OCI-LY1 (cell line): Measurements from ENCODE around the gene RBM34.

Experiments
- H2AFZ ChIP-seq: fragments of 200-600 bp; sonication (generic), shearing (Covaris generic); 2 replicates; pipeline ENCODE4 v1.6.0; 2014; ENCODE audit warnings: antibody characterized with exemption, mild to moderate bottlenecking, low read length
- H3F3A ChIP-seq: fragments of 200-600 bp; sonication (generic), shearing (Covaris generic); 2 replicates; pipeline ENCODE4 v1.6.0; 2014; ENCODE audit warnings: mild to moderate bottlenecking, antibody characterized with exemption, low read length, moderate library complexity; ENCODE audit not compliant: insufficient read depth
- H3K27ac ChIP-seq: fragments of 200-600 bp; sonication (generic); 2 replicates; pipeline ENCODE4 v1.5.1; 2014; ENCODE audit warnings: low read length, mixed run types, mild to moderate bottlenecking, low read depth; ENCODE audit not compliant: poor library complexity, severe bottlenecking
- H3K27me3 ChIP-seq: fragments of 200-600 bp; sonication (generic); 2 replicates; pipeline ENCODE4 v1.6.0; 2014; ENCODE audit warnings: antibody characterized with exemption, mild to moderate bottlenecking, low read length, moderate library complexity; ENCODE audit not compliant: insufficient read depth
- H3K36me3 ChIP-seq: fragments of 200-600 bp; sonication (generic); 2 replicates; pipeline ENCODE4 v1.6.1; 2014; ENCODE audit warnings: mild to moderate bottlenecking, antibody characterized with exemption, low read length, moderate library complexity, mixed read lengths; ENCODE audit not compliant: insufficient read depth
- H3K4me1 ChIP-seq: fragments of 200-600 bp; sonication (generic); 2 replicates; pipeline ENCODE4 v1.5.1; 2014; ENCODE audit warnings: mild to moderate bottlenecking, low read length, moderate library complexity; ENCODE audit not compliant: insufficient read depth, severe bottlenecking
- H3K4me2 ChIP-seq: fragments of 200-600 bp; sonication (generic), shearing (Covaris generic); 2 replicates; pipeline ENCODE4 v1.6.1; 2014; ENCODE audit warnings: low read length
- H3K4me3 ChIP-seq: fragments of 200-600 bp; sonication (generic); 2 replicates; pipeline ENCODE4 v1.5.1; 2014; ENCODE audit warnings: low read length, low read depth, mild to moderate bottlenecking, mixed read lengths; ENCODE audit not compliant: poor library complexity, severe bottlenecking
- H3K79me2 ChIP-seq: fragments of 200-600 bp; shearing (Covaris generic); 2 replicates; pipeline ENCODE4 v1.6.1; 2016; ENCODE audit warnings: mixed run types, low read length, mixed read lengths; ENCODE audit not compliant: insufficient read depth
- H3K9ac ChIP-seq: fragments of 200-600 bp; sonication (generic), shearing (Covaris generic); 2 replicates; pipeline ENCODE4 v1.6.1; 2014; ENCODE audit warnings: mild to moderate bottlenecking, low read length, mixed read lengths
- H3K9me2 ChIP-seq: fragments of 200-600 bp; sonication (generic), shearing (Covaris generic); 2 replicates; pipeline ENCODE4 v1.6.1; 2014; ENCODE audit warnings: low read depth, mild to moderate bottlenecking, low read length, mixed read lengths
- H3K9me3 ChIP-seq: fragments of 200-600 bp; shearing (Covaris generic); 2 replicates; pipeline ENCODE4 v1.6.1; 2014; ENCODE audit warnings: low read length, mixed read lengths
- H4K20me1 ChIP-seq: fragments of 200-600 bp; sonication (generic), shearing (Covaris generic); 2 replicates; pipeline ENCODE4 v1.6.0; 2016; ENCODE audit warnings: mild to moderate bottlenecking, low read length; ENCODE audit not compliant: insufficient read depth
- EZH2 ChIP-seq: fragments of 200-600 bp; sonication (generic), shearing (Covaris generic); IDR thresholded peaks from 2 replicates; pipeline ENCODE4 v1.8.0; 2017; ENCODE audit warnings: borderline replicate concordance, mixed run types, mild to moderate bottlenecking, antibody characterized with exemption, low read length, moderate library complexity, mixed read lengths
- TF ChIP-seq, protein P1 (sequence below): fragments of 200-600 bp; sonication (generic), shearing (Covaris generic); IDR thresholded peaks from 2 replicates; pipeline ENCODE4 v1.5.1; 2017; ENCODE audit warnings: mild to moderate bottlenecking, antibody characterized with exemption, low read length, moderate library complexity, mixed read lengths

Gene RBM34

DNA sequence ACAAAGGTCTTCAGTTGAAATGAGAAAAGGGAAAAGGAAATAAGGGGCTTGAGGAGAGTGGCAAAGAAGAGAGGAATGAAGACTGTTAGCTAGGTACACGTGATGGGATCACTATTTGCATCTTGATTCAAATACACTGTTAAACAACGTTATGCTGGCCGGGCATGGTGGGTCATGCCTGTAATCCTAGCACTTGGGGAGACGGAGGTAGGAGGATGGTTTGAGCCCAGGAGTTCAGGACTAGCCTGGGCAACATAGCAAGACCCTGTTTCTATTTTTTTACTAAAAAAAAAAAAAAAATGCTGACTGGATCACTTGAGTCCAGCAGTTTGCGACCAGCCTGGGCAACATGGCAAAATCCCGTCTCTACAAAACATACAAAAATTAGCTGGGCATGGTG lies 2.4 kb downstream of the RBM34 start:
- Histone ChIP-seq H4K20me1 (no peaks in the 10 kb centered on the region), H3K27ac (no peak overlapping the region), H3K4me2 (no peak overlapping the region), H3F3A (no peaks in the 10 kb centered on the region), H2AFZ (no peak overlapping the region), H3K4me3 (no peak overlapping the region), H3K4me1 (peaks cover 29% of the 10 kb centered on the region), H3K9me2 (no peaks in the 10 kb centered on the region), H3K9me3 (no peaks in the 10 kb centered on the region), H3K9ac (no peak overlapping the region), H3K79me2 (peaks cover 9% of the 10 kb centered on the region), H3K27me3 (no peaks in the 10 kb centered on the region), H3K36me3 (peaks cover 61% of the 10 kb centered on the region)
- no peak for TF ChIP-seq EZH2
- TF ChIP-seq, protein P1, sequence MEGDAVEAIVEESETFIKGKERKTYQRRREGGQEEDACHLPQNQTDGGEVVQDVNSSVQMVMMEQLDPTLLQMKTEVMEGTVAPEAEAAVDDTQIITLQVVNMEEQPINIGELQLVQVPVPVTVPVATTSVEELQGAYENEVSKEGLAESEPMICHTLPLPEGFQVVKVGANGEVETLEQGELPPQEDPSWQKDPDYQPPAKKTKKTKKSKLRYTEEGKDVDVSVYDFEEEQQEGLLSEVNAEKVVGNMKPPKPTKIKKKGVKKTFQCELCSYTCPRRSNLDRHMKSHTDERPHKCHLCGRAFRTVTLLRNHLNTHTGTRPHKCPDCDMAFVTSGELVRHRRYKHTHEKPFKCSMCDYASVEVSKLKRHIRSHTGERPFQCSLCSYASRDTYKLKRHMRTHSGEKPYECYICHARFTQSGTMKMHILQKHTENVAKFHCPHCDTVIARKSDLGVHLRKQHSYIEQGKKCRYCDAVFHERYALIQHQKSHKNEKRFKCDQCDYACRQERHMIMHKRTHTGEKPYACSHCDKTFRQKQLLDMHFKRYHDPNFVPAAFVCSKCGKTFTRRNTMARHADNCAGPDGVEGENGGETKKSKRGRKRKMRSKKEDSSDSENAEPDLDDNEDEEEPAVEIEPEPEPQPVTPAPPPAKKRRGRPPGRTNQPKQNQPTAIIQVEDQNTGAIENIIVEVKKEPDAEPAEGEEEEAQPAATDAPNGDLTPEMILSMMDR, result no peak

DNA sequence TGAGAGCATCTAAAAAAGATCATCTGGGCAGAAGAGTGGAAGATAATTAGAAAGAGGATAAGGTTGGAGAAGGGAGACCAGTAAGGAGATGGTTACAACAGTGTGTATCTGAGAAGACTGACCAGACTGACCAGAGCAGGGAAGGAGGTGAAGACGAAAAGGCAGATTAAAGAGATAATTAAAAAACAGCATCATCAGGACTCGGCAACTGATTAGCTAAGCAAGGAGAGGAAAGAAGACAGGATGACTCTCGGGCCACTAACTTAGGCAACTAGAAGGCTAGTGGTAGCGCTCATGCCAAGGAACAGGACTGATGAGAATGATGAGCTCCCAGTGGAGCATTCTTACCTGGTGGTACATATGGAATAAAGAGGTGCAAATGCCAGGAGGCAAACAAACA lies 3.9 kb downstream of the RBM34 start:
- no peak overlapping the region for H2AFZ ChIP-seq
- no peaks in the 10 kb centered on the region for H3K9me3 ChIP-seq
- H3K27me3 ChIP-seq, result no peaks in the 10 kb centered on the region
- H3K9ac ChIP-seq, result no peak overlapping the region
- H3K27ac ChIP-seq, result no peak overlapping the region
- no peaks in the 10 kb centered on the region for H3F3A ChIP-seq
- peaks cover 9% of the 10 kb centered on the region for H3K79me2 ChIP-seq
- no peak overlapping the region for H3K4me3 ChIP-seq
- TF ChIP-seq EZH2, result no peak
- TF ChIP-seq, protein P1, result no peak
- peaks cover 27% of the 10 kb centered on the region for H3K4me1 ChIP-seq
- no peaks in the 10 kb centered on the region for H4K20me1 ChIP-seq
- peaks cover 77% of the 10 kb centered on the region for H3K36me3 ChIP-seq
- H3K9me2 ChIP-seq, result no peaks in the 10 kb centered on the region
- no peak overlapping the region for H3K4me2 ChIP-seq

DNA sequence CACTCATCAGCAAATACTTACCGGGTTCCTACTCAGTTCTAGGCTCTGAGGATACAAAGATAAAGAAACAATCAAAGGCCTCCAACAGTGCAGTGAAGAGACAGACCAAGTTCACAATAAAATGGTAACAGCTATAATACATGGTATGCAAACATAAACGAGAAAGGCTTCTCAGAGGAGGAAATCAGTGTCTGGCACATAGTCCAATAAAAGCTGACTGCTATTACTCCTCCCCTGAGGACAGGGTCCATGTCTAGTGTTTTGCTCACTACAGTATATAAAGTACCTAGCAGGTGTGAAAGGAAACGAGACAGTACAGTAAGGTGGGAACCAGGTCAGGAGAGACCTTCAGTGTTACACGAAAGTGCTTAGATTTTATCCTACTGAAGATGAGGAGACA lies 4.3 kb downstream of the RBM34 start:
- H3K9me2 ChIP-seq, result no peaks in the 10 kb centered on the region
- H3K27me3 ChIP-seq, result no peaks in the 10 kb centered on the region
- peaks cover 9% of the 10 kb centered on the region for H3K79me2 ChIP-seq
- no peak overlapping the region for H3K9ac ChIP-seq
- no peak overlapping the region for H3K4me3 ChIP-seq
- TF ChIP-seq, protein P1, result no peak
- TF ChIP-seq EZH2, result no peak
- no peaks in the 10 kb centered on the region for H3F3A ChIP-seq
- no peaks in the 10 kb centered on the region for H3K9me3 ChIP-seq
- H3K36me3 ChIP-seq, result peaks cover 81% of the 10 kb centered on the region
- H3K27ac ChIP-seq, result no peak overlapping the region
- H4K20me1 ChIP-seq, result no peaks in the 10 kb centered on the region
- no peak overlapping the region for H3K4me2 ChIP-seq
- no peak overlapping the region for H2AFZ ChIP-seq
- H3K4me1 ChIP-seq, result peaks cover 23% of the 10 kb centered on the region
